Measurements from ENCODE around the gene LDLRAD4.

DNA sequence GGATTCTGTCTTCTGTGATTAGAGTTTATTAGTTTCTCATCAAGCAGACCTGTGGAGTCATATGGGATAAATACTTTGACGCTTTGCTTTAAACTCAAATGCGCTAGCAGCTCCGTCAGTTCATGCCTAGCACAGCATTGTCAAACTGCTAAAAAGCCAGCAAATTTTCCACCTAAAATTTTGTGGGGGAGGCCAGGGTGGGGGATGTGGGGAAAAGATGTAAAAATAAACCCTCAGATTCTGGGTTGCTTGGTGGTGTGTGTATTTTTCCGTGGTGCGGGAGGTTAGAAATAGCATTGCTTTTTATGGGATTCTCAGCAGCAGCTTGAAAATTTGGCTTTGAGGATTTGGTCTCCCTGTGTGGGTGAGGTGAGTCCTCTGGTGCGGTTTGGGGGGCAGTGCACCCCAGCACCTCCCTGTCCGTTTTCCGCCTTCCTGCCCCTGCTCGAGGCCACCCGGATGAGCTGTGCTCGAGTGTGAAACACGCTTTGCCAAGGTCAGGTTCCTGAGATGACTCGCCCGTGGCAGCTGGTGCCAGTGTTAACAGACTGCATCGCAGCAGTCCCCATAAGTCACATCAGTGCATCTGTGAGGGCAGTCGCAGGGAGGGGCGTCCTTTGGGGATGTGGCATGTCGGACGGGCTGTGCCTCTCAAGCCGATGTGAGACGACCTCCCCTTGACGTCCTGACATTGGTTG is 65.9 kb downstream of the LDLRAD4 start:
- TF ChIP-seq, protein P1, sequence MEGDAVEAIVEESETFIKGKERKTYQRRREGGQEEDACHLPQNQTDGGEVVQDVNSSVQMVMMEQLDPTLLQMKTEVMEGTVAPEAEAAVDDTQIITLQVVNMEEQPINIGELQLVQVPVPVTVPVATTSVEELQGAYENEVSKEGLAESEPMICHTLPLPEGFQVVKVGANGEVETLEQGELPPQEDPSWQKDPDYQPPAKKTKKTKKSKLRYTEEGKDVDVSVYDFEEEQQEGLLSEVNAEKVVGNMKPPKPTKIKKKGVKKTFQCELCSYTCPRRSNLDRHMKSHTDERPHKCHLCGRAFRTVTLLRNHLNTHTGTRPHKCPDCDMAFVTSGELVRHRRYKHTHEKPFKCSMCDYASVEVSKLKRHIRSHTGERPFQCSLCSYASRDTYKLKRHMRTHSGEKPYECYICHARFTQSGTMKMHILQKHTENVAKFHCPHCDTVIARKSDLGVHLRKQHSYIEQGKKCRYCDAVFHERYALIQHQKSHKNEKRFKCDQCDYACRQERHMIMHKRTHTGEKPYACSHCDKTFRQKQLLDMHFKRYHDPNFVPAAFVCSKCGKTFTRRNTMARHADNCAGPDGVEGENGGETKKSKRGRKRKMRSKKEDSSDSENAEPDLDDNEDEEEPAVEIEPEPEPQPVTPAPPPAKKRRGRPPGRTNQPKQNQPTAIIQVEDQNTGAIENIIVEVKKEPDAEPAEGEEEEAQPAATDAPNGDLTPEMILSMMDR (IDR thresholded peaks at IDR 0.05): no peak
- TF ChIP-seq POLR2A (IDR thresholded peaks at IDR 0.05) (no peak), EP300 (IDR thresholded peaks at IDR 0.05) (no peak), POLR2AphosphoS5 (IDR thresholded peaks at IDR 0.05) (no peak)

Measured in stomach (tissue), 4 donors.